Endodermal cell (in vitro differentiated cells): Measurements from ENCODE around the gene HGFAC. TPM values are rescaled to one million over a fixed set of nuclear protein-coding genes. Genes with fewer than 3 reads are reported as not detected.
A peak's percentile ranks its signal among the peaks of the same experiment; 100 is the strongest.

ENCODE experiments used
- DNase-seq: peaks from one replicate; pipeline ENCODE4 v3.0.0-alpha.2; 2017
- H3K27ac ChIP-seq: 2 replicates; pipeline ENCODE4 v1.5.1; 2013; ENCODE audit warnings: mild to moderate bottlenecking, low read depth, low read length, moderate library complexity
- H3K27me3 ChIP-seq: 2 replicates; pipeline ENCODE4 v1.6.1; 2013; ENCODE audit warnings: mild to moderate bottlenecking, low read length, moderate library complexity; ENCODE audit not compliant: insufficient read depth, control insufficient read depth, poor library complexity, severe bottlenecking
- H3K36me3 ChIP-seq: 2 replicates; pipeline ENCODE4 v1.7.0; 2013; ENCODE audit warnings: mild to moderate bottlenecking, low read length, moderate library complexity; ENCODE audit not compliant: control insufficient read depth, insufficient read depth
- H3K4me1 ChIP-seq: one replicate; pipeline ENCODE4 v1.7.0; 2013; ENCODE audit warnings: low read length; ENCODE audit not compliant: control insufficient read depth, insufficient read depth
- H3K4me3 ChIP-seq: 2 replicates; pipeline ENCODE4 v1.5.1; 2013; ENCODE audit warnings: mild to moderate bottlenecking, low read length, moderate library complexity
- H3K9ac ChIP-seq: 2 replicates; pipeline ENCODE4 v1.6.1; 2013; ENCODE audit warnings: mild to moderate bottlenecking, low read length, moderate library complexity; ENCODE audit not compliant: poor library complexity, severe bottlenecking; ENCODE audit errors: extremely low read depth
- H3K9me3 ChIP-seq: 2 replicates; pipeline ENCODE4 v1.6.1; 2013; ENCODE audit warnings: mild to moderate bottlenecking, low read length, moderate library complexity; ENCODE audit not compliant: control insufficient read depth
- H3K27ac Mint-ChIP-seq: 2 replicates; pipeline ENCODE4 v1.8.0; 2020; ENCODE audit warnings: mixed read lengths
- H3K27me3 Mint-ChIP-seq: 2 replicates; pipeline ENCODE4 v1.8.0; 2021; ENCODE audit warnings: mild to moderate bottlenecking, mixed read lengths; ENCODE audit not compliant: insufficient read depth
- H3K36me3 Mint-ChIP-seq: 2 replicates; pipeline ENCODE4 v1.8.0; 2020; ENCODE audit warnings: low read depth, mixed read lengths
- H3K4me1 Mint-ChIP-seq: 2 replicates; pipeline ENCODE4 v1.8.0; 2020; ENCODE audit warnings: mixed read lengths
- H3K4me3 Mint-ChIP-seq: 2 replicates; pipeline ENCODE4 v1.8.0; 2020; ENCODE audit warnings: mild to moderate bottlenecking, moderate library complexity, mixed read lengths
- H3K9me3 Mint-ChIP-seq: 2 replicates; pipeline ENCODE4 v1.8.0; 2020; ENCODE audit warnings: mild to moderate bottlenecking, mixed read lengths
- CTCF ChIP-seq: fragments of 200-600 bp; sonication (generic); conservative IDR thresholded peaks from 2 replicates; pipeline ENCODE4 v1.5.0; 2021; ENCODE audit warnings: antibody characterized with exemption, mild to moderate bottlenecking
- WGBS, 2 experiments: methylation state at CpG; one replicate each; pipeline versions ENCODE4 v1.1.5 to v1.1.7; 2013; ENCODE audit warnings: missing lambda C conversion rate in 2 of 2, mixed read lengths in 1 of 2; ENCODE audit not compliant: insufficient coverage in 1 of 2, insufficient read length in 1 of 2; 5-methylcytosine and 5-hydroxymethylcytosine counted together
- total RNA-seq, 2 donors: library from RNA; stranded (reverse); fragmentation: NEBNext Ultra II Directional in 1 of 2; extraction: Animal tissue kit (Norgen Biotek cat#: 25700) in 1 of 2; gene quantifications; 2 replicates in 1 of 2; 3 replicates in 1 of 2; pipeline ENCODE4 v1.2.1, GENCODE V29; 2021

Gene HGFAC
- total RNA-seq, 2 donors from 2014 or later = 0.46 TPM; not detected in 1

GRCh38 chr4:3494462-3494871 lies 52.7 kb downstream of the HGFAC start:
- Histone ChIP-seq H3K36me3 (no peaks in the 10 kb centered on the region), H3K9ac (no peak overlapping the region), H3K27me3 (peaks cover 31% of the 10 kb centered on the region), H3K4me3 (no peak overlapping the region), H3K27ac (peak overlapping the region; percentile 83), H3K4me1 (peaks cover 12% of the 10 kb centered on the region), H3K9me3 (no peaks in the 10 kb centered on the region)
- peaks cover 3% of the 10 kb centered on the region for H3K4me1 Mint-ChIP-seq
- WGBS, 2 experiments = 56 to 76% methylated on average over 6 to 15 of the region's 15 CpGs
- peaks cover 1% of the 10 kb centered on the region for H3K36me3 Mint-ChIP-seq
- H3K4me3 Mint-ChIP-seq = no peak overlapping the region
- DNase-seq = no peak
- no peak for TF ChIP-seq CTCF
- no peak overlapping the region for H3K27ac Mint-ChIP-seq
- no peaks in the 10 kb centered on the region for H3K9me3 Mint-ChIP-seq
- H3K27me3 Mint-ChIP-seq = peaks cover 65% of the 10 kb centered on the region

DNA sequence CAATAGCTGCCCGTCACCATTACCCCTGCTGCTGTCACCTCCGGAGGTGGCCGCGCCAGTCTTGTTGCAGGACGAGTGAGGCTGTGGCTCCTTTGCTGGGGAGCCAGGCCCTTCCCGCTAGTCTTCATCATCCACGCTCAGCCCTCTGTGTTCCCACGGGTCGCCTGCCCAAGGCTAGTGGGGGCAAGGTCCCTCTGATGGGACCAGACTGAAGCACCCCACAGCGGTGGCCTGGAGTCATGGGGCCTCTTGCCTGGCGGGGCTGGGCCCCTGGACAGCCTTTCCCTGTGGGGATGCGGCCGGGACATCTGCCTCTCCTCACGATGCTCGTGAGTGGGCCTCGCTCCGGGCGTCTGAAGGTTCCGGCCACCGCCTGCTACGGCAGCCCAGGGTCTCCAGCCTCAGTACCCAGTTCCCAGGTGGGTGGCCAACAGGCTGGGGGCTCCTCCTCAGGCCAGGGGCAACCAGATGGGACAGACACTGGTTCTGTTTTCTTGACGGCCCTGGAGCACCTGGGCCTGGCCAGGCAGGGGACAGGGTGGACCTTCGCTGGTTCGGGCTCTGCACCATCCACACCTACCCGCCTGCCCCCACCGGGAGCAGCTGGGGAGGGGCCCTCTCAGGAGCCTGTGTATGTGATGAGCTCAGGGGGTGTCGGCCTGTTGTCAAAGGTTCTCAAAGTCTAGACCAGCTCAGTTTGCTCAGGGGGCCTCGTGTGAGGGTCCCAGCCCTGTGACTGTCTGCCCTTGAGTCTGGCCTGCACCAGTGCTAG lies 53.6 kb downstream of the HGFAC start:
- peaks cover 3% of the 10 kb centered on the region for H3K4me1 Mint-ChIP-seq
- peaks cover 25% of the 10 kb centered on the region for H3K27me3 ChIP-seq
- H3K9me3 ChIP-seq = no peaks in the 10 kb centered on the region
- WGBS, 2 experiments = 90 to 96% methylated on average over 20 to 28 of the region's 28 CpGs
- H3K4me3 Mint-ChIP-seq = no peak overlapping the region
- peaks cover 12% of the 10 kb centered on the region for H3K4me1 ChIP-seq
- peak; percentile 49 for DNase-seq
- no peak overlapping the region for H3K27ac Mint-ChIP-seq
- peaks cover 1% of the 10 kb centered on the region for H3K36me3 Mint-ChIP-seq
- H3K9ac ChIP-seq = no peak overlapping the region
- H3K27ac ChIP-seq = no peak overlapping the region
- H3K4me3 ChIP-seq = no peak overlapping the region
- H3K27me3 Mint-ChIP-seq = peaks cover 58% of the 10 kb centered on the region
- TF ChIP-seq CTCF = no peak
- no peaks in the 10 kb centered on the region for H3K36me3 ChIP-seq
- no peaks in the 10 kb centered on the region for H3K9me3 Mint-ChIP-seq

DNA sequence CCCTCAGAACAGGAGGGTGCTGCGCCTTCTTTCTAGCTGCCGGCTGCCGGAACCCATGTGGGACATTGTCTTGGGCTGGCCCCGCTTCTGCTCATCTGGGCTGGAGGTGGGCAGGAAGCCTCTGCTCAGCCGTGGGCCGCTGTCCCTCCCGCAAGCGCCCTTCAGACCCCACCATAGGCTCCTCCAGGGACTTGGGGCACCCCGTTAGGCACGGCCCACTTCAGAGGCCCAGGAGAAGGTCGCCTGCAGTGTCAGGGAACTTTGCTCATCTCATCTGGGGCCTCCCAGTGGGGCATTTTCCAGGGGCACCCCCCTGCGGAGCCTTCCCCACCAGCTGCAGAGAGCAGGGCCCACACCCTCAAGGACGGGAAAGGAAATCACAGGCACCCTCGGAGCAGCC lies 54.3 kb downstream of the HGFAC start:
- no peaks in the 10 kb centered on the region for H3K36me3 ChIP-seq
- no peak overlapping the region for H3K9ac ChIP-seq
- TF ChIP-seq CTCF = no peak
- H3K4me3 Mint-ChIP-seq = no peak overlapping the region
- H3K9me3 ChIP-seq = no peaks in the 10 kb centered on the region
- peaks cover 53% of the 10 kb centered on the region for H3K27me3 Mint-ChIP-seq
- H3K4me1 Mint-ChIP-seq = peaks cover 3% of the 10 kb centered on the region
- peaks cover 12% of the 10 kb centered on the region for H3K4me1 ChIP-seq
- H3K27me3 ChIP-seq = peaks cover 19% of the 10 kb centered on the region
- H3K27ac ChIP-seq = no peak overlapping the region
- H3K27ac Mint-ChIP-seq = no peak overlapping the region
- peak; percentile 42 for DNase-seq
- no peaks in the 10 kb centered on the region for H3K9me3 Mint-ChIP-seq
- H3K4me3 ChIP-seq = no peak overlapping the region
- H3K36me3 Mint-ChIP-seq = peaks cover 1% of the 10 kb centered on the region
- WGBS, 2 experiments = 89 to 91% methylated on average over 10 to 14 of the region's 14 CpGs
